H1 (cell line): ENCODE data around the gene ATP6AP1. TPM values are rescaled to one million over a fixed set of nuclear protein-coding genes. Genes with fewer than 3 reads are reported as not detected.

Experiments
- BACH1 ChIP-seq: IDR thresholded peaks from 2 replicates; pipeline ENCODE4 v1.6.1; 2012; ENCODE audit warnings: low read length, improper control_type of control experiment
- BRCA1 ChIP-seq: IDR thresholded peaks from 2 replicates; pipeline ENCODE4 v1.6.1; 2012; ENCODE audit warnings: low read depth, low read length, improper control_type of control experiment
- POLR2A ChIP-seq, 2 experiments: IDR thresholded peaks; 1 replicate in 1 of 2; 2 replicates in 1 of 2; pipeline ENCODE4 v1.6.1; 2011; ENCODE audit warnings: low read depth in 2 of 2, low read length in 2 of 2, mild to moderate bottlenecking in 2 of 2; ENCODE audit errors: control extremely low read depth in 1 of 2
- RBBP5 ChIP-seq: IDR thresholded peaks from 2 replicates; pipeline ENCODE4 v1.7.1; 2012; ENCODE audit warnings: low read depth, mild to moderate bottlenecking, inconsistent platforms, low read length, moderate library complexity, borderline replicate concordance
- TEAD4 ChIP-seq: IDR thresholded peaks from 2 replicates; pipeline ENCODE4 v1.6.1; 2012; ENCODE audit warnings: low read depth, low read length, inconsistent platforms, mixed read lengths
- YY1 ChIP-seq: IDR thresholded peaks from 2 replicates; pipeline ENCODE4 v1.6.1; 2011; ENCODE audit warnings: low read depth, mild to moderate bottlenecking, low read length
- polyA plus RNA-seq, 7 experiments: library from polyadenylated mRNA; depleted of rRNA in 3 of 7; stranded (reverse) in 5 of 7; unstranded in 2 of 7; fragments of >200 nt in 5 of 7; fragments of 200-250 nt in 2 of 7; gene quantifications; 1 replicate in 5 of 7; 2 replicates in 1 of 7; 4 replicates in 1 of 7; pipeline versions ENCODE4 v1.2.1 to v1.2.3, GENCODE V29; 2011 to 2013; ENCODE audit warnings: missing spikeins in 2 of 7, mixed read lengths in 2 of 7
- total RNA-seq: library from RNA; stranded (reverse); fragmentation: NEBNext Ultra II Directional; extraction: Animal tissue kit (Norgen Biotek cat#: 25700); gene quantifications from 2 replicates; pipeline ENCODE4 v1.2.1, GENCODE V29; 2021

Gene ATP6AP1
- total and polyA plus RNA-seq, 2 of the 8 experiments (the other 6 are each of a cell fraction or from before 2014, with no cell fraction given) = 44.6 to 80.8 TPM

DNA sequence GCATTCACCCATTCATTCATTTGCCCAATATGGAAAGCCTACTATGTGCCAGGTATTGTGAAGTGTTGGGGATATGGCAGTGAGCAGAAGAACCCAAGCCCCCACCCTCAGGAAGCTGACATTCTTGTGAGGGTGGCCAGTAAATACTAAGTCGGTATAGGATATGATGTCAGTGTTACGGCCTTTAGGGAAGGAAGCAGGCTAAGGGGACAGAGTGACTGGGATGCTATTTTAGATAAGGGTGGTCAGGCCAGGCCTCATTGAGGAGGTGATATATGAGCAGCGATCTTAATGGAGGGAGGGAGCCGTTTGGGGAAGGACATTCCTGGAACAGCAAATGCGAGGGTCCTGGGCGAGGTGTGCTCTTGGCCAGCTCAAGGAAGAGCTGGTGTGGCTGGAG is 2.0 kb downstream of the ATP6AP1 start (continued):
- TF ChIP-seq TEAD4 = no peak
- TF ChIP-seq YY1 = no peak
- no peak for TF ChIP-seq BACH1
- TF ChIP-seq BRCA1 = no peak
- no peak for TF ChIP-seq RBBP5
- TF ChIP-seq POLR2A (IDR thresholded peaks at IDR 0.05; ENCODE audit: control extremely low read depth in 1 of 2, low read depth in 2 of 2, low read length in 2 of 2) = no peak
